Measurements from ENCODE around the gene KIZ. TPM values are rescaled to one million over a fixed set of nuclear protein-coding genes. Genes with fewer than 3 reads are reported as not detected.

KIZ gene
- total and polyA plus RNA-seq, 2 donors (not counting 1 experiment from before 2014, with no cell fraction given), result 19.7 to 40.4 TPM

GRCh38 chr20:21184819-21185218 lies 58.9 kb downstream of the KIZ start:
- H3K27me3 ChIP-seq (replicated peaks in 1 of 4; ENCODE audit: control extremely low read depth in 1 of 4, control insufficient read depth in 3 of 4, insufficient read depth in 4 of 4, low read length in 3 of 4), result no peaks in the 10 kb centered on the region
- H3K9me3 Mint-ChIP-seq (ENCODE audit: insufficient read depth), result no peaks in the 10 kb centered on the region
- no CpG with 5 or more reads among the region's 3 CpGs for WGBS (ENCODE audit: insufficient coverage)
- H3K4me1 Mint-ChIP-seq, result no peaks in the 10 kb centered on the region
- H3K4me1 ChIP-seq (ENCODE audit: control insufficient read depth in 2 of 2, insufficient read depth in 2 of 2, low read length in 2 of 2), result no peaks in the 10 kb centered on the region
- no peak for TF ChIP-seq EZH2 (IDR thresholded peaks at IDR 0.05; ENCODE audit: borderline replicate concordance, insufficient read depth, low read depth, low read length, poor library complexity, severe bottlenecking)
- TF ChIP-seq, protein P1, sequence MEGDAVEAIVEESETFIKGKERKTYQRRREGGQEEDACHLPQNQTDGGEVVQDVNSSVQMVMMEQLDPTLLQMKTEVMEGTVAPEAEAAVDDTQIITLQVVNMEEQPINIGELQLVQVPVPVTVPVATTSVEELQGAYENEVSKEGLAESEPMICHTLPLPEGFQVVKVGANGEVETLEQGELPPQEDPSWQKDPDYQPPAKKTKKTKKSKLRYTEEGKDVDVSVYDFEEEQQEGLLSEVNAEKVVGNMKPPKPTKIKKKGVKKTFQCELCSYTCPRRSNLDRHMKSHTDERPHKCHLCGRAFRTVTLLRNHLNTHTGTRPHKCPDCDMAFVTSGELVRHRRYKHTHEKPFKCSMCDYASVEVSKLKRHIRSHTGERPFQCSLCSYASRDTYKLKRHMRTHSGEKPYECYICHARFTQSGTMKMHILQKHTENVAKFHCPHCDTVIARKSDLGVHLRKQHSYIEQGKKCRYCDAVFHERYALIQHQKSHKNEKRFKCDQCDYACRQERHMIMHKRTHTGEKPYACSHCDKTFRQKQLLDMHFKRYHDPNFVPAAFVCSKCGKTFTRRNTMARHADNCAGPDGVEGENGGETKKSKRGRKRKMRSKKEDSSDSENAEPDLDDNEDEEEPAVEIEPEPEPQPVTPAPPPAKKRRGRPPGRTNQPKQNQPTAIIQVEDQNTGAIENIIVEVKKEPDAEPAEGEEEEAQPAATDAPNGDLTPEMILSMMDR (IDR thresholded peaks at IDR 0.05), result no peak
- no peak overlapping the region for H3K4me2 ChIP-seq (replicated peaks; ENCODE audit: low read depth, low read length, poor library complexity, severe bottlenecking)
- H3K4me3 ChIP-seq (ENCODE audit: control extremely low read depth in 1 of 5, extremely low read depth in 1 of 5, insufficient read depth in 1 of 5, low read depth in 2 of 5, low read length in 4 of 5), result no peak overlapping the region
- no peaks in the 10 kb centered on the region for H3K27me3 Mint-ChIP-seq
- no peak overlapping the region for H3K27ac ChIP-seq (ENCODE audit: low read length in 2 of 2)
- CTCF ChIA-PET, result no interaction called here
- no peak for DNase-seq
- no peaks in the 10 kb centered on the region for H3K79me2 ChIP-seq (ENCODE audit: control insufficient read depth, insufficient read depth, low read length)
- H3K36me3 ChIP-seq (replicated peaks in 1 of 2; ENCODE audit: control extremely low read depth in 1 of 2, control insufficient read depth in 1 of 2, extremely low read depth in 1 of 2, insufficient read depth in 2 of 2, low read length in 1 of 2), result peaks cover 0 to 2% of the 10 kb centered on the region in 2 experiments
- ATAC-seq (ENCODE audit: low read depth), result no peak
- no peak overlapping the region for H3K4me3 Mint-ChIP-seq
- no peaks in the 10 kb centered on the region for H3K9me3 ChIP-seq (ENCODE audit: control extremely low read depth in 1 of 3, control insufficient read depth in 2 of 3, insufficient read depth in 1 of 3, low read length in 2 of 3)
- H3K27ac Mint-ChIP-seq, result no peak overlapping the region
- POLR2A ChIA-PET, result no interaction called here
- H3K9ac ChIP-seq (ENCODE audit: low read length), result no peak overlapping the region
- intact Hi-C loops (cut with micrococcal nuclease), result no loop called here
- no peak overlapping the region for H2AFZ ChIP-seq (ENCODE audit: insufficient read depth, low read depth, low read length, poor library complexity, severe bottlenecking)
- no peaks in the 10 kb centered on the region for H4K20me1 ChIP-seq (ENCODE audit: control insufficient read depth, insufficient read depth, low read length, poor library complexity, severe bottlenecking)

DNA sequence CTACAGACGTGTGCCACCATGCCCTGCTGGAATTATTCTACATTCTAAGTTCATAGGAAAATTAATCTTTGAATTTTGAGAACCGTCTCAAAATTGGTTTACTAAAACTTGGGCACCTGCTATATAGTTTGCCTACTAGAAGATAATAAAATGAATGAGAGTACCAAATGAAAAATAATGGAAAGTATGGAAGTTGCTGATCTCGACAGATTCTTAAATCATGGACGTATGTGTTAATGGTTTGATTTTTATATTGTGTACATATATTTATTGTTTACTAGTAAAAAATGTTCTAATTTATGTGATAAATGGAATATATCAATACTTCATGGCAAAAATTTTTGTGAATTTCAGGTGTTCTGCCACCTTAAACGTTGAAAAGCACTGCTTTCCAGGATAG lies 60.0 kb downstream of the KIZ start:
- H3K9me3 Mint-ChIP-seq (ENCODE audit: insufficient read depth), result no peaks in the 10 kb centered on the region
- WGBS (ENCODE audit: insufficient coverage), result no CpG with 5 or more reads among the region's 5 CpGs

More for the DNA sequence above, 60.0 kb downstream of the KIZ start:
- Mint-ChIP-seq H3K4me3 (no peak overlapping the region), H3K27me3 (no peaks in the 10 kb centered on the region), H3K27ac (no peak overlapping the region), H3K4me1 (no peaks in the 10 kb centered on the region)
- H3K36me3 ChIP-seq (replicated peaks in 1 of 2; ENCODE audit: control extremely low read depth in 1 of 2, control insufficient read depth in 1 of 2, extremely low read depth in 1 of 2, insufficient read depth in 2 of 2, low read length in 1 of 2), result peaks cover 0 to 2% of the 10 kb centered on the region in 2 experiments
- no peaks in the 10 kb centered on the region for H3K4me1 ChIP-seq (ENCODE audit: control insufficient read depth in 2 of 2, insufficient read depth in 2 of 2, low read length in 2 of 2)
- intact Hi-C loops (cut with micrococcal nuclease), result no loop called here
- no peaks in the 10 kb centered on the region for H4K20me1 ChIP-seq (ENCODE audit: control insufficient read depth, insufficient read depth, low read length, poor library complexity, severe bottlenecking)
- no peak overlapping the region for H2AFZ ChIP-seq (ENCODE audit: insufficient read depth, low read depth, low read length, poor library complexity, severe bottlenecking)
- no peak overlapping the region for H3K4me2 ChIP-seq (replicated peaks; ENCODE audit: low read depth, low read length, poor library complexity, severe bottlenecking)
- ChIA-PET POLR2A (no interaction called here), CTCF (no interaction called here)
- H3K79me2 ChIP-seq (ENCODE audit: control insufficient read depth, insufficient read depth, low read length), result no peaks in the 10 kb centered on the region
- no peak overlapping the region for H3K9ac ChIP-seq (ENCODE audit: low read length)
- DNase-seq (no peak), ATAC-seq (ENCODE audit: low read depth) (no peak)
- H3K27me3 ChIP-seq (replicated peaks in 1 of 4; ENCODE audit: control extremely low read depth in 1 of 4, control insufficient read depth in 3 of 4, insufficient read depth in 4 of 4, low read length in 3 of 4), result no peaks in the 10 kb centered on the region
- no peaks in the 10 kb centered on the region for H3K9me3 ChIP-seq (ENCODE audit: control extremely low read depth in 1 of 3, control insufficient read depth in 2 of 3, insufficient read depth in 1 of 3, low read length in 2 of 3)
- H3K4me3 ChIP-seq (ENCODE audit: control extremely low read depth in 1 of 5, extremely low read depth in 1 of 5, insufficient read depth in 1 of 5, low read depth in 2 of 5, low read length in 4 of 5), result no peak overlapping the region
- H3K27ac ChIP-seq (ENCODE audit: low read length in 2 of 2), result no peak overlapping the region
- TF ChIP-seq EZH2 (IDR thresholded peaks at IDR 0.05; ENCODE audit: borderline replicate concordance, insufficient read depth, low read depth, low read length, poor library complexity, severe bottlenecking), result no peak
- TF ChIP-seq, protein P1 (IDR thresholded peaks at IDR 0.05), result no peak
